HG03565 (cell line): ENCODE results near the gene ASIC4.

Experiments
- ATAC-seq: cut with Tn5 transposase; IDR thresholded peaks from one replicate; pipeline ENCODE4 v1.9.1; 2021; ENCODE audit warnings: mild to moderate bottlenecking, moderate library complexity; ENCODE audit not compliant: unreplicated experiment

Gene ASIC4, protein sequence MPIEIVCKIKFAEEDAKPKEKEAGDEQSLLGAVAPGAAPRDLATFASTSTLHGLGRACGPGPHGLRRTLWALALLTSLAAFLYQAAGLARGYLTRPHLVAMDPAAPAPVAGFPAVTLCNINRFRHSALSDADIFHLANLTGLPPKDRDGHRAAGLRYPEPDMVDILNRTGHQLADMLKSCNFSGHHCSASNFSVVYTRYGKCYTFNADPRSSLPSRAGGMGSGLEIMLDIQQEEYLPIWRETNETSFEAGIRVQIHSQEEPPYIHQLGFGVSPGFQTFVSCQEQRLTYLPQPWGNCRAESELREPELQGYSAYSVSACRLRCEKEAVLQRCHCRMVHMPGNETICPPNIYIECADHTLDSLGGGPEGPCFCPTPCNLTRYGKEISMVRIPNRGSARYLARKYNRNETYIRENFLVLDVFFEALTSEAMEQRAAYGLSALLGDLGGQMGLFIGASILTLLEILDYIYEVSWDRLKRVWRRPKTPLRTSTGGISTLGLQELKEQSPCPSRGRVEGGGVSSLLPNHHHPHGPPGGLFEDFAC

GRCh38 chr2:219514196-219514761 is at the start of gene ASIC4:
Gene ASIC4, plus strand, starts transcription at chr2:219514482. Its CDS starts 243 bp downstream, at chr2:219514725.
- ATAC-seq: no peak

DNA sequence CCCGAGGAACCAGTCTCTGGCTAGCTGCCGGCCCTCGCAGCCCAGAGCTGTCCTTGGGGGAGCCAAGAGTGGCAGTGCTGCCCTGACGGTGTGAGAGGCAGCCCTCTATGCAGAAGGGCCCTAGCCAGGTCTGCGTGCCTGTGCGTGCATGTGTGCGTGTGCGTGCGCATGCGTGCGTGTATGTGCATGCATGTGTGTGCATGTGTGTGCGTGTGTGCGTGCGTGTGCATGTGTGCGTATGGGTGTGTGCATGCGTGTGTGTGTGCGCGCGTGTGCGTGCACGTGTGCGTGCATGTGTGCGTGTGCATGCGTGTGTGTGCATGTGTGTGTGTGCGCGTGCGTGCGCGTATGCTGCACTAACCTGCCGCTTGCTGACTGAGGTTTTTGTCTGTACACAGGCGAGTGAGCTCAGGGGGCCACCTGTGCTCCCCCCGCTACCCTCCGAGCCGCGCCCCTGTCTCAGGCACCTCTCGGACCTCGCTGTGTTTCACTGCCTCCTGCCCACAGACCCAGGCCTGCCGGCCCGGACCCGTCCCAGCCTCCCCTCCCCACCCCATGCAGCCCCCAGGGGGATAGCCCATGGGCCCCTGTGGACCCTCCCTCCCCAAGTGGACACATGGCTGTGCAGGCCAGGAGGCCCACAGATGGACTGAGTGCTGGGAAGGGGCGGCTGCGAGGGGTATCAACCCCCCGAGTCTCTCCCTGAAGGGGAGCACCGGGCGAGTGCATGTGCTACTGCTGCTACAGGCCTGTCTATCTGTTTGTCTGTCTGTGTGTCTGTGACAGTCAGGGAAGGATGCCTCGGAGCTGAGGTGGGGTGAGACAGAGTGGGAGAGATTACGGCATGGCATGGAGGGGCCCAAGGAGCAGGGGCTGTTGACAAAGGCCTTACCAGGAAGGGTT is 48.4 kb upstream of the ASIC4 start:
- ATAC-seq: no peak

GRCh38 chr2:219466816-219467735 is 47.2 kb upstream of the ASIC4 start:
- ATAC-seq: no peak

- ATAC-seq: no peak
These were observed 46.6 kb upstream of the ASIC4 start for GRCh38 chr2:219467736-219468075.

- no peak for ATAC-seq
These were observed 45.7 kb upstream of the ASIC4 start for GRCh38 chr2:219468410-219469185.

GRCh38 chr2:219469186-219469724 is 45.0 kb upstream of the ASIC4 start:
- ATAC-seq: no peak

- ATAC-seq: no peak
These were observed 43.9 kb upstream of the ASIC4 start for GRCh38 chr2:219470429-219470828.

- no peak for ATAC-seq
These were observed 42.6 kb upstream of the ASIC4 start for GRCh38 chr2:219471476-219472371.

GRCh38 chr2:219472629-219473187 is 41.6 kb upstream of the ASIC4 start:
- ATAC-seq: no peak

DNA sequence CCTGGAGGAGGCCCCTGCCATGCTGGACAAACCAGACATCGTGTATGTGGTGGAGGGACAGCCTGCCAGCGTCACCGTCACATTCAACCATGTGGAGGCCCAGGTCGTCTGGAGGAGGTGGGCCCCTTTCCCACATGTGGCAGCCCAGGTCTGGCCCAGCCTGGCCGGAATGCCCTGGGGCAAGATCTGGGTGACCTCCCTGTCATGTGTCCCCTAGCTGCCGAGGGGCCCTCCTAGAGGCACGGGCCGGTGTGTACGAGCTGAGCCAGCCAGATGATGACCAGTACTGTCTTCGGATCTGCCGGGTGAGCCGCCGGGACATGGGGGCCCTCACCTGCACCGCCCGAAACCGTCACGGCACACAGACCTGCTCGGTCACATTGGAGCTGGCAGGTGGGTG is 40.8 kb upstream of the ASIC4 start:
- no peak for ATAC-seq

- ATAC-seq: no peak
These were observed 39.8 kb upstream of the ASIC4 start for GRCh38 chr2:219474285-219475060.

DNA sequence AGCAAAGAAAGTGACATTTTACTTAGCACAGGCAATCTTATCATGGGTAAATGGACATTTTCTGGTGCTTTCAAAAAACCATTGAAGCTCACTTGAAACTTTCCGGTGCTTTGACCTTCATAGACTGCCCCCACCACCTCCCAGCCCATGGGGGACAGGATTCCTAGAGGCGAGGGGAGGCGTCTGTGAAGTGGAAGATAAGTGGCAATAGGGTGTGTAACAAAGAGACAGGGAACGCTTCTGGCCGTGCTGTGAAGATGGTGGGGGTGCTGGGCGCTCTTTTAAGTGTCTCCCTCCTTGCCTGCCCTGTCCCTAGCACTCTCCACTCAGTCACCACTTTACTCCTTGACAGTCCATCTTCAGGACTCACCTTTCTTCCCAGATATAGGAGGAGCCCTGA is 39.0 kb upstream of the ASIC4 start:
- ATAC-seq: no peak

- ATAC-seq: no peak
These were observed 38.3 kb upstream of the ASIC4 start for GRCh38 chr2:219475697-219476651.

DNA sequence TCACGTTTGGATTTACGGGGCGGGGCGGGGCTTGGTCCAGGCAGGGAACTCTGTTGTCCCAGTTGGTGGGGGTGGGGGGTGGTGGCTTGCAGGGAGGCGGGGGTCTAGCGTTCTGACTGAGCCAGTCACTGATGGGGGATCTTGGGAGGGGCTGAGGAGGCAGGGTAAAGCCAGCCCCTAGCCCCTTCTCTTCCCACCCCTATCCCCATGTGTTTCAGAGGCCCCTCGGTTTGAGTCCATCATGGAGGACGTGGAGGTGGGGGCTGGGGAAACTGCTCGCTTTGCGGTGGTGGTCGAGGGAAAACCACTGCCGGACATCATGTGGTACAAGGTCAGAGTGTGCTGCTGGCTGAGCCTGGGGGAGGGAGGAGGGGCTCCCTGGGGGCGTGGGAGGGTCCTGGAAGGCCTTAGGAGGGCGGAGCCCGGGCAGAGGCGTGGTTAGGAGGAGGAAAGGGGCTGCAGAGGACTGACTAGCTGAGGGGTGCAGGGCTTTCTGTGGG is 37.6 kb upstream of the ASIC4 start:
- no peak for ATAC-seq

DNA sequence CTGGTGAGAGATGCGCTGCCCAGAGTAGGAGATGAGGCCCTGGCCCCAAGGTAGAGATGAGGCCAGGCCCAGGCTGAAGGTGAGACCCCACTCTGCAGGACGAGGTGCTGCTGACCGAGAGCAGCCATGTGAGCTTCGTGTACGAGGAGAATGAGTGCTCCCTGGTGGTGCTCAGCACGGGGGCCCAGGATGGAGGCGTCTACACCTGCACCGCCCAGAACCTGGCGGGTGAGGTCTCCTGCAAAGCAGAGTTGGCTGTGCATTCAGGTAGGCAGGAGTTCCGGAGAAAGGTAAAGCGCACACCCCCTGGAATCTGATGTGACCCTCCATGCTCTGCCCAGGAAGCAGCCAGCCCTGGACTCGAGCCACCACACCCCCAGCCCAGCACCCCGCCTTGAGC is 37.1 kb upstream of the ASIC4 start:
- no peak for ATAC-seq

DNA sequence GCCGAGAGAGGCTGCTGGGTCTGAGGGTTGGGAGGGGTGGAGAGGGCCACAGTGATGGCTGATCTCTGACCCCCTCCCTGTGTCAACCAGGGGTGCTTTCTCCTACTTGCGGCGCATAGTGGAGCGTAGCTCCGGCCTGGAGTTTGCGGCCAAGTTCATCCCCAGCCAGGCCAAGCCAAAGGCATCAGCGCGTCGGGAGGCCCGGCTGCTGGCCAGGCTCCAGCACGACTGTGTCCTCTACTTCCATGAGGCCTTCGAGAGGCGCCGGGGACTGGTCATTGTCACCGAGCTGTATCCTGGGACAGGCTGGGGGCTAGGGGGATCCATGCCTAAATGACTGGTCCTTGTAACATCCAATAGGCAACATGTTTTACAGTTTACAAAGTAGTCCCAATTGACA is 36.5 kb upstream of the ASIC4 start:
- no peak for ATAC-seq
